Neutrophil (primary cell): ENCODE results near the gene PCBD1.

ENCODE experiments used
- H3K27ac ChIP-seq: fragments of 200-600 bp; sonication (generic); 2 replicates; pipeline ENCODE4 v1.5.1; 2016; ENCODE audit warnings: mild to moderate bottlenecking, moderate library complexity
- H3K27me3 ChIP-seq: fragments of 200-600 bp; sonication (generic); 2 replicates; pipeline ENCODE4 v1.6.0; 2016; ENCODE audit warnings: mild to moderate bottlenecking
- H3K36me3 ChIP-seq: fragments of 200-600 bp; sonication (generic); 2 replicates; pipeline ENCODE4 v1.5.1; 2017
- H3K4me1 ChIP-seq, 2 experiments: fragments of 200-600 bp in 1 of 2; sonication (generic) in 1 of 2; 1 replicate in 1 of 2; 2 replicates in 1 of 2; pipeline versions ENCODE4 v1.5.1 to v1.6.1; 2013 to 2016; ENCODE audit warnings: low read depth in 1 of 2, low read length in 1 of 2, mild to moderate bottlenecking in 1 of 2, moderate library complexity in 1 of 2; ENCODE audit not compliant: control insufficient read depth in 1 of 2, insufficient read depth in 1 of 2
- H3K4me3 ChIP-seq, 2 experiments: fragments of 200-600 bp in 1 of 2; sonication (generic) in 1 of 2; 1 replicate in 1 of 2; 2 replicates in 1 of 2; pipeline ENCODE4 v1.5.1; 2013 to 2016; ENCODE audit warnings: low read depth in 1 of 2, low read length in 1 of 2, mild to moderate bottlenecking in 1 of 2, moderate library complexity in 1 of 2
- H3K9me3 ChIP-seq: fragments of 200-600 bp; sonication (generic); 2 replicates; pipeline ENCODE4 v1.5.1; 2016
- CTCF ChIP-seq: fragments of 200-600 bp; sonication (generic); IDR thresholded peaks from 2 replicates; pipeline ENCODE4 v1.5.1; 2016; ENCODE audit warnings: antibody characterized with exemption

The PCBD1 gene

GRCh38 chr10:70915806-70916205, 27.4 kb upstream of the PCBD1 start:
- no peaks in the 10 kb centered on the region for H3K9me3 ChIP-seq
- H3K36me3 ChIP-seq: no peaks in the 10 kb centered on the region
- TF ChIP-seq CTCF: no peak
- H3K27ac ChIP-seq: no peak overlapping the region
- no peaks in the 10 kb centered on the region for H3K4me1 ChIP-seq
- peaks cover 8% of the 10 kb centered on the region for H3K27me3 ChIP-seq
- H3K4me3 ChIP-seq: no peak overlapping the region

- Histone ChIP-seq H3K4me1 (no peaks in the 10 kb centered on the region), H3K36me3 (no peaks in the 10 kb centered on the region), H3K27me3 (peaks cover 8% of the 10 kb centered on the region), H3K27ac (no peak overlapping the region), H3K9me3 (no peaks in the 10 kb centered on the region), H3K4me3 (no peak overlapping the region)
- TF ChIP-seq CTCF: no peak
These were observed 26.8 kb upstream of the PCBD1 start for GRCh38 chr10:70915206-70915605.

- Histone ChIP-seq H3K36me3 (no peaks in the 10 kb centered on the region), H3K4me3 (no peak overlapping the region), H3K27me3 (peaks cover 8% of the 10 kb centered on the region), H3K9me3 (no peaks in the 10 kb centered on the region), H3K4me1 (no peaks in the 10 kb centered on the region), H3K27ac (no peak overlapping the region)
- no peak for TF ChIP-seq CTCF
These were observed 26.0 kb upstream of the PCBD1 start for GRCh38 chr10:70914316-70914864.

- H3K4me1 ChIP-seq: no peaks in the 10 kb centered on the region
These were observed 25.5 kb upstream of the PCBD1 start for GRCh38 chr10:70913893-70914240.

GRCh38 chr10:70913191-70913892, 25.0 kb upstream of the PCBD1 start:
- H3K4me1 ChIP-seq: no peaks in the 10 kb centered on the region
- no peak overlapping the region for H3K27ac ChIP-seq
- H3K27me3 ChIP-seq: peaks cover 8% of the 10 kb centered on the region
- no peaks in the 10 kb centered on the region for H3K36me3 ChIP-seq
- H3K9me3 ChIP-seq: no peaks in the 10 kb centered on the region
- H3K4me3 ChIP-seq: no peak overlapping the region
- no peak for TF ChIP-seq CTCF

More at GRCh38 chr10:70913893-70914240, 25.5 kb upstream of the PCBD1 start:
- Histone ChIP-seq H3K27ac (no peak overlapping the region), H3K4me3 (no peak overlapping the region), H3K9me3 (no peaks in the 10 kb centered on the region), H3K36me3 (no peaks in the 10 kb centered on the region), H3K27me3 (peaks cover 8% of the 10 kb centered on the region)
- no peak for TF ChIP-seq CTCF
